Hepatocyte (in vitro differentiated cells): ENCODE data around the gene ADGRG6.

Source experiments
- CTCF ChIP-seq: fragments of 200-600 bp; sonication (generic); IDR thresholded peaks from 2 replicates; pipeline ENCODE4 v1.5.1; 2016; ENCODE audit warnings: antibody characterized with exemption, mild to moderate bottlenecking; ENCODE audit not compliant: poor library complexity
- EZH2 ChIP-seq: fragments of 200-600 bp; sonication (generic); IDR thresholded peaks from 2 replicates; pipeline ENCODE4 v1.6.1; 2016; ENCODE audit warnings: antibody characterized with exemption, mild to moderate bottlenecking, borderline replicate concordance

- TF ChIP-seq CTCF (no peak), EZH2 (no peak)
Observed at GRCh38 chr6:142412241-142412640, 110.4 kb downstream of the ADGRG6 start.
